ENCODE data around the gene RMC1.

- no peak for TF ChIP-seq CTCF (conservative IDR thresholded peaks at IDR 0.05; ENCODE audit: low read depth, low read length)
- TF ChIP-seq EZH2 (IDR thresholded peaks at IDR 0.05; ENCODE audit: borderline replicate concordance, low read depth, low read length, poor library complexity, severe bottlenecking) = no peak
Measured at GRCh38 chr18:23534276-23534675, 31.0 kb downstream of the RMC1 start.
